Measurements from ENCODE around the gene HSP90B1.
A peak's percentile ranks its signal among the peaks of the same experiment; 100 is the strongest.

Gene HSP90B1

GRCh38 chr12:103930787-103931735 is 851 bp downstream of the HSP90B1 start:
- peak; percentile 15 for DNase-seq

GRCh38 chr12:103933237-103933636 is 3.0 kb downstream of the HSP90B1 start:
- DNase-seq: no peak

GRCh38 chr12:103936679-103937078 is 6.5 kb downstream of the HSP90B1 start:
- no peak for DNase-seq

GRCh38 chr12:103944964-103945363 is 14.8 kb downstream of the HSP90B1 start:
- DNase-seq: no peak

- peak; percentile 21 for DNase-seq
These were observed 17.8 kb downstream of the HSP90B1 start for GRCh38 chr12:103947871-103948555.

- no peak for DNase-seq
These were observed 18.7 kb downstream of the HSP90B1 start for GRCh38 chr12:103948746-103949406.

GRCh38 chr12:103952497-103952896 is 22.3 kb downstream of the HSP90B1 start:
- no peak for DNase-seq

GRCh38 chr12:103955811-103956508 is 25.8 kb downstream of the HSP90B1 start:
- no peak for DNase-seq

GRCh38 chr12:103956509-103957027 is 26.4 kb downstream of the HSP90B1 start:
- no peak for DNase-seq

GRCh38 chr12:103957865-103958388 is 27.7 kb downstream of the HSP90B1 start:
- no peak for DNase-seq

GRCh38 chr12:103958621-103959020 is 28.4 kb downstream of the HSP90B1 start:
- DNase-seq: no peak

- DNase-seq: no peak
These were observed 30.5 kb downstream of the HSP90B1 start for GRCh38 chr12:103960616-103961227.

- no peak for DNase-seq
These were observed 32.3 kb downstream of the HSP90B1 start for GRCh38 chr12:103962493-103962892.

GRCh38 chr12:103964805-103965204 is 34.6 kb downstream of the HSP90B1 start:
- no peak for DNase-seq

- no peak for DNase-seq
These were observed 35.0 kb downstream of the HSP90B1 start for GRCh38 chr12:103965255-103965589.

GRCh38 chr12:103965590-103966504 is 35.6 kb downstream of the HSP90B1 start, which contains the start of gene TDG:
TSS of gene TDG (plus strand) at chr12:103965872. CDS start at chr12:103966038, 166 bp downstream.
- peak; percentile 100 for DNase-seq

- DNase-seq: no peak
These were observed 36.5 kb downstream of the HSP90B1 start for GRCh38 chr12:103966736-103967135.

- peak; percentile 47 for DNase-seq
These were observed 39.2 kb downstream of the HSP90B1 start for GRCh38 chr12:103969391-103969790.

GRCh38 chr12:103973909-103974308 is 43.7 kb downstream of the HSP90B1 start:
- DNase-seq: no peak

GRCh38 chr12:103975368-103975767 is 45.2 kb downstream of the HSP90B1 start:
- DNase-seq: no peak
